ENCODE measurements around the gene AHCYL1.

Gene AHCYL1

DNA sequence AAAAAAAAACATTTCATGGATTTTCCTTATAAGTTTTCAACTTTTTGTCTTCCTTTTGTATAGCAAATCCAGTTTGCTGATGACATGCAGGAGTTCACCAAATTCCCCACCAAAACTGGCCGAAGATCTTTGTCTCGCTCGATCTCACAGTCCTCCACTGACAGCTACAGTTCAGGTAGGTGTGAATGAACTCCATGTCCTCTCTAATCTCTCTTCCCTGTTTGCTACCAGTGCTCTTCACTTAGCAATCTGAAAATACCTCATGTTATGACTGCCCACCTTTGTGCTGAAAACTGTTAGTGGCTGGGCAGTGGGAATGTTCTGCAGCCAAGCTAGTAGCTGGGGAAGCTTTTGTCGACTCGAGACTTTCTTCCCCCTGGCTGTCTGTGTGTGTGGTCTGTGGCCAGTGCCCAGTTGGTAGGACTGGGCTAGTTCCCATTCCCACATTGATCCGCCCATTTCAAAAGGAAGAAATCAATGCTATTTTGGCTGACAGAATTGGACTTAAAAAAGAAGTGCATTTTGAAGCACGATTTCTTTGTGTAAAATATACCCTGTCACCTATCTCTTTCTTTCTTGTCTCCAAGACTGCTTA, 24.5 kb downstream of the AHCYL1 start:
- Histone ChIP-seq H3K56ac (ENCODE audit: low read length) (no peak overlapping the region), H3K4ac (ENCODE audit: low read depth, low read length) (no peak overlapping the region), H3K27me3 (ENCODE audit: insufficient read depth, low read length, poor library complexity) (no peaks in the 10 kb centered on the region), H2BK15ac (replicated peaks; ENCODE audit: low read depth) (no peak overlapping the region), H3K27ac (ENCODE audit: low read depth, low read length) (no peak overlapping the region), H2BK5ac (ENCODE audit: low read length) (no peak overlapping the region), H3K23ac (ENCODE audit: low read length) (no peak overlapping the region), H3K4me2 (ENCODE audit: low read length) (no peak overlapping the region), H4K8ac (ENCODE audit: low read depth, low read length) (no peak overlapping the region), H3K18ac (ENCODE audit: low read length) (no peak overlapping the region), H3K9ac (ENCODE audit: low read length) (no peak overlapping the region), H3K4me3 (ENCODE audit: low read length) (no peak overlapping the region), H3K4me1 (ENCODE audit: control insufficient read depth, low read depth, low read length) (peaks cover 11% of the 10 kb centered on the region), H3K79me2 (ENCODE audit: control insufficient read depth, insufficient read depth, low read length) (peaks cover 7% of the 10 kb centered on the region), H3K36me3 (ENCODE audit: control insufficient read depth, insufficient read depth, low read length) (peaks cover 10% of the 10 kb centered on the region), H2BK120ac (ENCODE audit: low read depth, low read length) (no peak overlapping the region), H4K5ac (ENCODE audit: low read length) (no peak overlapping the region), H3K79me1 (ENCODE audit: low read length) (peaks cover 4% of the 10 kb centered on the region), H2AK5ac (ENCODE audit: low read length) (no peak overlapping the region)
- DNase-seq = no peak
- no CpG with 5 or more reads among the region's 7 CpGs for WGBS (ENCODE audit: extremely low coverage, insufficient coverage, low lambda C conversion rate)

DNA sequence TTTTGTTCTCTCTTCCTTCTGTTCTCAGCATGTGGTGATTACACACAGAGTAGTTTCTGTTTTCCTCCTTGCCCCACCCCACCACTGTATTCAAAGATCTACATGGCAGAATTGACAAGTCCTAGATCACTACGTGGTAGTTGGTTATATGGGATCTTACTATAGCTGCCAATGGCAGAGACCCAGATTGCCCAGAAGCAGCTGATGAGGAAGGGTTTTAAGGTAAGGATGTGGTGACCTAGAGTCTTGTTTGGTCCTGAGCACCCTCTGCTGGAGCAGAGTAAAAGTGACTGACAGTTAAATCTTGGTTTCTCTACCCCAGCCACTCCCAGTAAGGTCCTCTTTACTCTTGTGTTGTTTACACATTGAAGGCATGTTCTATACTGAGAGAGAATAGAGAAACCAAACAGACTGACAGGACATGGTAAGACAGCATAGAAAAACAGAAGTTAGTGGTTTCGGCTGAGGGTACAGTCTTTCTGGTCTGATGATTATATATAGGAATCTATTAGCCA, 27.0 kb downstream of the AHCYL1 start:
- no peak overlapping the region for H3K18ac ChIP-seq (ENCODE audit: low read length)
- H2BK15ac ChIP-seq (replicated peaks; ENCODE audit: low read depth) = no peak overlapping the region
- no peak overlapping the region for H4K5ac ChIP-seq (ENCODE audit: low read length)
- whole genome bisulfite sequencing (ENCODE audit: extremely low coverage, insufficient coverage, low lambda C conversion rate) = no CpG with 5 or more reads among the region's 2 CpGs
- H3K36me3 ChIP-seq (ENCODE audit: control insufficient read depth, insufficient read depth, low read length) = peaks cover 16% of the 10 kb centered on the region
- no peak overlapping the region for H3K9ac ChIP-seq (ENCODE audit: low read length)
- H3K4ac ChIP-seq (ENCODE audit: low read depth, low read length) = no peak overlapping the region
- no peak overlapping the region for H3K27ac ChIP-seq (ENCODE audit: low read depth, low read length)
- H3K4me1 ChIP-seq (ENCODE audit: control insufficient read depth, low read depth, low read length) = peaks cover 5% of the 10 kb centered on the region
- H3K4me2 ChIP-seq (ENCODE audit: low read length) = no peak overlapping the region
- DNase-seq = peak; percentile 80
- no peak overlapping the region for H3K23ac ChIP-seq (ENCODE audit: low read length)
- no peak overlapping the region for H2BK5ac ChIP-seq (ENCODE audit: low read length)
- peaks cover 4% of the 10 kb centered on the region for H3K79me1 ChIP-seq (ENCODE audit: low read length)
- no peak overlapping the region for H2BK120ac ChIP-seq (ENCODE audit: low read depth, low read length)
- no peak overlapping the region for H3K56ac ChIP-seq (ENCODE audit: low read length)
- H3K79me2 ChIP-seq (ENCODE audit: control insufficient read depth, insufficient read depth, low read length) = no peaks in the 10 kb centered on the region
- H3K4me3 ChIP-seq (ENCODE audit: low read length) = no peak overlapping the region
- no peak overlapping the region for H4K8ac ChIP-seq (ENCODE audit: low read depth, low read length)
- no peaks in the 10 kb centered on the region for H3K27me3 ChIP-seq (ENCODE audit: insufficient read depth, low read length, poor library complexity)
- H2AK5ac ChIP-seq (ENCODE audit: low read length) = no peak overlapping the region

DNA sequence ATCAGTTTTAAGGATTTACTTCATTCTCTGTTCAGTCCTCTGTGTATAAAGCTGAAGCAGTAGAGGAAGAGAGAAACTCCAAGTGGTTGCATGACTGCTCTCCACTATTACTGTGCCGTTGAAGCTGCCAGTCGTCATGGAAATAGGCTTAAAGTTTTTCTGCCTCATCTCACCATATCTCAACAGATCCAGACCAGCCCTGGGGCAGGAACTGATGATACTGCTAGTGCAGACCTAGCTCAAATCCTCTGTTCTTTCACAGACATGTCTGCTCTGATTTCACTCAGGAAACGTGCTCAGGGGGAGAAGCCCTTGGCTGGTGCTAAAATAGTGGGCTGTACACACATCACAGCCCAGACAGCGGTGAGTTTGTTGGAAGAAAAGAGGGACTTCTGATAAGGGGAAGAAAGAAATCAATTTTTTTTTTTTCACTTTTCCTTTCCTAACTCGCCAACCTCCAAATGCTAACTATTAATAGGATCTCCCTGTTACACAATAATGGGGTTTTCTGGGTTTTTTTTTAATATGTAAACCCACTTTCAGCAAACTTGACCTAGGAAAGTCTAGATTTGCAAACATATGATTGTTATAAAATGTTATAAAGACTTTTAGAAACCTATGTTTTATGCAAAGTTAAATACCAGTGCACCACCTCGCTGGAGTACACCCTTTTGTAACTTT, 27.7 kb downstream of the AHCYL1 start:
- Histone ChIP-seq H3K23ac (ENCODE audit: low read length) (no peak overlapping the region), H2BK5ac (ENCODE audit: low read length) (no peak overlapping the region), H4K8ac (ENCODE audit: low read depth, low read length) (no peak overlapping the region), H3K4ac (ENCODE audit: low read depth, low read length) (no peak overlapping the region), H3K4me3 (ENCODE audit: low read length) (no peak overlapping the region), H3K18ac (ENCODE audit: low read length) (no peak overlapping the region), H4K5ac (ENCODE audit: low read length) (no peak overlapping the region), H2BK15ac (replicated peaks; ENCODE audit: low read depth) (no peak overlapping the region), H3K4me2 (ENCODE audit: low read length) (no peak overlapping the region), H3K36me3 (ENCODE audit: control insufficient read depth, insufficient read depth, low read length) (peaks cover 18% of the 10 kb centered on the region), H3K4me1 (ENCODE audit: control insufficient read depth, low read depth, low read length) (peaks cover 3% of the 10 kb centered on the region), H2AK5ac (ENCODE audit: low read length) (no peak overlapping the region), H2BK120ac (ENCODE audit: low read depth, low read length) (no peak overlapping the region), H3K27me3 (ENCODE audit: insufficient read depth, low read length, poor library complexity) (no peaks in the 10 kb centered on the region), H3K79me2 (ENCODE audit: control insufficient read depth, insufficient read depth, low read length) (no peaks in the 10 kb centered on the region), H3K9ac (ENCODE audit: low read length) (no peak overlapping the region), H3K56ac (ENCODE audit: low read length) (no peak overlapping the region), H3K27ac (ENCODE audit: low read depth, low read length) (no peak overlapping the region), H3K79me1 (ENCODE audit: low read length) (peaks cover 4% of the 10 kb centered on the region)
- DNase-seq = no peak
- no CpG with 5 or more reads among the region's 6 CpGs for WGBS (ENCODE audit: extremely low coverage, insufficient coverage, low lambda C conversion rate)

DNA sequence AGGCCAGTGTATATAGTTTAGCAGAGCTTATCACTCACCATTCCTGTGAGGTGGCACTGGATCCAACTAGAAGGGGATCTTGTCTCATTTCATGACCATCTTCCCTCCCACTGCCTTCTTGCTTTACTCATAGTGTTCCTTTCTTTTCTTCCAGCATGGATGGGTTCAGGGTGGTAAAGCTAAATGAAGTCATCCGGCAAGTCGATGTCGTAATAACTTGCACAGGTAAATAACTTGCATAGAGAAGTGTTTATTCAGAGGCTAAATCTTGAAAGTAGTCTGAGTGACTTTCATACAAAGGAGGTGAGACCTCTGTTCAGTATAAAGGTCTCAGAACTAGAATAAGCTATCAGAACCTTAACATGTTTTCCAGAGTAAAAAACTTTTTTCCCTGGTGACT, 33.2 kb downstream of the AHCYL1 start:
- WGBS (ENCODE audit: extremely low coverage, insufficient coverage, low lambda C conversion rate) = no CpG with 5 or more reads among the region's 3 CpGs
- Histone ChIP-seq H4K8ac (ENCODE audit: low read depth, low read length) (no peak overlapping the region), H3K27me3 (ENCODE audit: insufficient read depth, low read length, poor library complexity) (no peaks in the 10 kb centered on the region), H3K23ac (ENCODE audit: low read length) (no peak overlapping the region), H3K79me1 (ENCODE audit: low read length) (no peaks in the 10 kb centered on the region), H3K9ac (ENCODE audit: low read length) (no peak overlapping the region), H3K36me3 (ENCODE audit: control insufficient read depth, insufficient read depth, low read length) (peaks cover 24% of the 10 kb centered on the region), H2BK15ac (replicated peaks; ENCODE audit: low read depth) (no peak overlapping the region), H3K4me3 (ENCODE audit: low read length) (no peak overlapping the region), H3K27ac (ENCODE audit: low read depth, low read length) (no peak overlapping the region), H3K4me1 (ENCODE audit: control insufficient read depth, low read depth, low read length) (no peaks in the 10 kb centered on the region), H3K56ac (ENCODE audit: low read length) (no peak overlapping the region), H2AK5ac (ENCODE audit: low read length) (no peak overlapping the region), H3K4me2 (ENCODE audit: low read length) (no peak overlapping the region), H3K79me2 (ENCODE audit: control insufficient read depth, insufficient read depth, low read length) (no peaks in the 10 kb centered on the region), H2BK5ac (ENCODE audit: low read length) (no peak overlapping the region), H4K5ac (ENCODE audit: low read length) (no peak overlapping the region), H2BK120ac (ENCODE audit: low read depth, low read length) (no peak overlapping the region), H3K4ac (ENCODE audit: low read depth, low read length) (no peak overlapping the region), H3K18ac (ENCODE audit: low read length) (no peak overlapping the region)
- no peak for DNase-seq

DNA sequence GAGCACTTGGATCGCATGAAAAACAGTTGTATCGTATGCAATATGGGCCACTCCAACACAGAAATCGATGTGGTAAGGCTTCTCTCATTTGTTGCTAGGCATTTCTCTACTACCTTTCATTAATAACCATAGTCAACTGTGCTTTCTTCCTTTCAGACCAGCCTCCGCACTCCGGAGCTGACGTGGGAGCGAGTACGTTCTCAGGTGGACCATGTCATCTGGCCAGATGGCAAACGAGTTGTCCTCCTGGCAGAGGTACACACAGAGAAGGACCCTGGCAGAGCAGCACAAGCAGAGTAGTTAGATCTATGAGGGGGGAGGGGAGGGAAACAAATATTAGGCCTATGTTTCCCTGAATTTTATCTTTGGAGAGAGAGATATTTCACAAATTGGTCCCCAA, 33.8 kb downstream of the AHCYL1 start:
- Histone ChIP-seq H4K5ac (ENCODE audit: low read length) (no peak overlapping the region), H2AK5ac (ENCODE audit: low read length) (no peak overlapping the region), H3K36me3 (ENCODE audit: control insufficient read depth, insufficient read depth, low read length) (peaks cover 24% of the 10 kb centered on the region)

More for the DNA sequence above, 33.8 kb downstream of the AHCYL1 start:
- no CpG with 5 or more reads among the region's 9 CpGs for WGBS (ENCODE audit: extremely low coverage, insufficient coverage, low lambda C conversion rate)
- no peak for DNase-seq
- Histone ChIP-seq H3K9ac (ENCODE audit: low read length) (no peak overlapping the region), H2BK120ac (ENCODE audit: low read depth, low read length) (no peak overlapping the region), H3K56ac (ENCODE audit: low read length) (no peak overlapping the region), H2BK15ac (replicated peaks; ENCODE audit: low read depth) (no peak overlapping the region), H3K18ac (ENCODE audit: low read length) (no peak overlapping the region), H3K79me2 (ENCODE audit: control insufficient read depth, insufficient read depth, low read length) (no peaks in the 10 kb centered on the region), H3K23ac (ENCODE audit: low read length) (no peak overlapping the region), H3K79me1 (ENCODE audit: low read length) (no peaks in the 10 kb centered on the region), H3K4me2 (ENCODE audit: low read length) (no peak overlapping the region), H2BK5ac (ENCODE audit: low read length) (no peak overlapping the region), H4K8ac (ENCODE audit: low read depth, low read length) (no peak overlapping the region), H3K4me3 (ENCODE audit: low read length) (no peak overlapping the region), H3K27ac (ENCODE audit: low read depth, low read length) (no peak overlapping the region), H3K4me1 (ENCODE audit: control insufficient read depth, low read depth, low read length) (no peaks in the 10 kb centered on the region), H3K4ac (ENCODE audit: low read depth, low read length) (no peak overlapping the region), H3K27me3 (ENCODE audit: insufficient read depth, low read length, poor library complexity) (no peaks in the 10 kb centered on the region)
